Neural progenitor cell (in vitro differentiated cells): ENCODE measurements around the gene LRRC28. TPM values are rescaled to one million over a fixed set of nuclear protein-coding genes. Genes with fewer than 3 reads are reported as not detected.

ENCODE experiments used
- DNase-seq: peaks from one replicate; pipeline ENCODE4 v3.0.0-alpha.2; 2016; ENCODE audit warnings: low spot score
- H2AFZ ChIP-seq: fragments of 200-600 bp; sonication (generic); replicated peaks from 2 replicates; pipeline ENCODE4 v1.6.1; 2016; ENCODE audit warnings: antibody characterized with exemption
- H3F3A ChIP-seq: fragments of 200-600 bp; sonication (generic); 2 replicates; pipeline ENCODE4 v1.6.1; 2016; ENCODE audit warnings: antibody characterized with exemption, low read depth
- H3K27ac ChIP-seq: fragments of 200-600 bp; sonication (generic); 2 replicates; pipeline ENCODE4 v1.5.1; 2016; ENCODE audit warnings: mild to moderate bottlenecking
- H3K27me3 ChIP-seq: fragments of 200-600 bp; sonication (generic); 2 replicates; pipeline ENCODE4 v1.6.1; 2016; ENCODE audit warnings: mild to moderate bottlenecking, moderate library complexity
- H3K36me3 ChIP-seq: fragments of 200-600 bp; sonication (generic); 2 replicates; pipeline ENCODE4 v1.5.1; 2016
- H3K4me1 ChIP-seq: fragments of 200-600 bp; sonication (generic); 2 replicates; pipeline ENCODE4 v1.6.1; 2016; ENCODE audit warnings: mixed run types
- H3K4me2 ChIP-seq: fragments of 200-600 bp; sonication (generic); 2 replicates; pipeline ENCODE4 v1.6.1; 2016
- H3K4me3 ChIP-seq: fragments of 200-600 bp; sonication (generic); 2 replicates; pipeline ENCODE4 v1.5.1; 2016
- H3K79me2 ChIP-seq: fragments of 200-600 bp; sonication (generic); 2 replicates; pipeline ENCODE4 v1.6.1; 2016; ENCODE audit warnings: low read depth
- H3K9ac ChIP-seq: fragments of 200-600 bp; sonication (generic); 2 replicates; pipeline ENCODE4 v1.6.1; 2016
- H3K9me3 ChIP-seq: fragments of 200-600 bp; sonication (generic); 2 replicates; pipeline ENCODE4 v1.5.1; 2016; ENCODE audit warnings: low read depth
- H4K20me1 ChIP-seq: fragments of 200-600 bp; sonication (generic); 2 replicates; pipeline ENCODE4 v1.6.1; 2016; ENCODE audit warnings: low read depth
- H3K27ac Mint-ChIP-seq: 3 replicates; pipeline ENCODE4 v1.8.0; 2021; ENCODE audit warnings: mixed read lengths
- H3K27me3 Mint-ChIP-seq: 2 replicates; pipeline ENCODE4 v1.8.0; 2022; ENCODE audit warnings: low read depth, mild to moderate bottlenecking, inconsistent platforms, moderate library complexity, mixed read lengths; ENCODE audit not compliant: insufficient read depth
- H3K36me3 Mint-ChIP-seq: 3 replicates; pipeline ENCODE4 v1.8.0; 2021; ENCODE audit warnings: mixed read lengths
- H3K4me1 Mint-ChIP-seq: 3 replicates; pipeline ENCODE4 v1.8.0; 2021; ENCODE audit warnings: mixed read lengths
- H3K4me3 Mint-ChIP-seq: 3 replicates; pipeline ENCODE4 v1.8.0; 2021; ENCODE audit warnings: mild to moderate bottlenecking, moderate library complexity, mixed read lengths
- H3K9me3 Mint-ChIP-seq: 3 replicates; pipeline ENCODE4 v1.8.0; 2020; ENCODE audit warnings: mixed read lengths
- CTCF ChIP-seq: fragments of 200-600 bp; sonication (generic); IDR thresholded peaks from 2 replicates; pipeline ENCODE4 v1.5.1; 2017; ENCODE audit warnings: antibody characterized with exemption, mild to moderate bottlenecking
- EZH2 ChIP-seq: fragments of 200-600 bp; sonication (generic); IDR thresholded peaks from 2 replicates; pipeline ENCODE4 v1.6.1; 2017; ENCODE audit warnings: antibody characterized with exemption, mild to moderate bottlenecking, moderate library complexity
- EZH2phosphoT487 ChIP-seq: fragments of 200-600 bp; sonication (generic); IDR thresholded peaks from 2 replicates; pipeline ENCODE4 v1.6.1; 2017; ENCODE audit warnings: antibody characterized with exemption
- total RNA-seq: library from RNA; depleted of rRNA; stranded (reverse); fragments of >200 nt; gene quantifications from 2 replicates; pipeline ENCODE4 v1.2.3, GENCODE V29; 2015; ENCODE audit warnings: low replicate concordance

LRRC28 gene
- total RNA-seq, 1 donor from 2014 or later = 34.5 TPM

- Mint-ChIP-seq H3K27ac (no peak overlapping the region), H3K4me1 (peaks cover 5% of the 10 kb centered on the region)
Measured at GRCh38 chr15:99275525-99276128, 24.3 kb downstream of the LRRC28 start.

GRCh38 chr15:99279290-99279689, 28.0 kb downstream of the LRRC28 start:
- no peak for TF ChIP-seq EZH2
- TF ChIP-seq CTCF = no peak
- no peak for TF ChIP-seq EZH2phosphoT487
- Histone ChIP-seq H3K27me3 (no peaks in the 10 kb centered on the region), H4K20me1 (no peaks in the 10 kb centered on the region), H3K79me2 (no peaks in the 10 kb centered on the region), H3F3A (no peaks in the 10 kb centered on the region), H3K4me3 (no peak overlapping the region), H3K9ac (no peak overlapping the region), H2AFZ (no peak overlapping the region), H3K9me3 (no peaks in the 10 kb centered on the region), H3K4me1 (peaks cover 4% of the 10 kb centered on the region), H3K36me3 (no peaks in the 10 kb centered on the region), H3K4me2 (no peak overlapping the region), H3K27ac (no peak overlapping the region)
- H3K36me3 Mint-ChIP-seq = peaks cover 3% of the 10 kb centered on the region
- H3K27ac Mint-ChIP-seq = no peak overlapping the region
- no peak for DNase-seq
- H3K27me3 Mint-ChIP-seq = peaks cover 2% of the 10 kb centered on the region
- peaks cover 5% of the 10 kb centered on the region for H3K4me1 Mint-ChIP-seq
- H3K4me3 Mint-ChIP-seq = no peak overlapping the region
- no peaks in the 10 kb centered on the region for H3K9me3 Mint-ChIP-seq

More at GRCh38 chr15:99275525-99276128, 24.3 kb downstream of the LRRC28 start:
- Mint-ChIP-seq H3K9me3 (no peaks in the 10 kb centered on the region), H3K4me3 (no peak overlapping the region), H3K36me3 (peaks cover 3% of the 10 kb centered on the region), H3K27me3 (no peaks in the 10 kb centered on the region)
- H3F3A ChIP-seq = no peaks in the 10 kb centered on the region
- H3K27me3 ChIP-seq = no peaks in the 10 kb centered on the region
- no peak for DNase-seq
- no peaks in the 10 kb centered on the region for H3K79me2 ChIP-seq
- H4K20me1 ChIP-seq = no peaks in the 10 kb centered on the region
- H3K9me3 ChIP-seq = no peaks in the 10 kb centered on the region
- H3K4me3 ChIP-seq = no peak overlapping the region
- no peak overlapping the region for H3K9ac ChIP-seq
- no peak overlapping the region for H2AFZ ChIP-seq
- no peak for TF ChIP-seq CTCF
- TF ChIP-seq EZH2 = no peak
- TF ChIP-seq EZH2phosphoT487 = no peak
- no peaks in the 10 kb centered on the region for H3K36me3 ChIP-seq
- no peak overlapping the region for H3K4me2 ChIP-seq
- H3K4me1 ChIP-seq = peaks cover 4% of the 10 kb centered on the region
- no peak overlapping the region for H3K27ac ChIP-seq

GRCh38 chr15:99279827-99280226, 28.5 kb downstream of the LRRC28 start:
- H4K20me1 ChIP-seq = no peaks in the 10 kb centered on the region
- H3K79me2 ChIP-seq = no peaks in the 10 kb centered on the region
- no peaks in the 10 kb centered on the region for H3K27me3 ChIP-seq
- Mint-ChIP-seq H3K27me3 (peaks cover 2% of the 10 kb centered on the region), H3K36me3 (peaks cover 3% of the 10 kb centered on the region), H3K9me3 (no peaks in the 10 kb centered on the region), H3K27ac (no peak overlapping the region), H3K4me1 (peaks cover 4% of the 10 kb centered on the region), H3K4me3 (no peak overlapping the region)
- H3K4me3 ChIP-seq = no peak overlapping the region
- DNase-seq = no peak
- H3K9ac ChIP-seq = no peak overlapping the region
- TF ChIP-seq CTCF (no peak), EZH2phosphoT487 (no peak), EZH2 (no peak)
- H3K4me1 ChIP-seq = peaks cover 4% of the 10 kb centered on the region
- H3K9me3 ChIP-seq = no peaks in the 10 kb centered on the region
- H3F3A ChIP-seq = no peaks in the 10 kb centered on the region
- no peak overlapping the region for H3K27ac ChIP-seq
- no peak overlapping the region for H3K4me2 ChIP-seq
- H3K36me3 ChIP-seq = no peaks in the 10 kb centered on the region
- no peak overlapping the region for H2AFZ ChIP-seq
